Ishikawa (cell line): Measurements from ENCODE around the gene KDM8.

Experiments
- CEBPB ChIP-seq: IDR thresholded peaks from 2 replicates; pipeline ENCODE4 v1.6.1; 2012
- CREB1 ChIP-seq: IDR thresholded peaks from 2 replicates; pipeline ENCODE4 v1.6.1; 2012; ENCODE audit warnings: low read depth
- EGR1 ChIP-seq: IDR thresholded peaks from 2 replicates; pipeline ENCODE4 v1.6.1; 2012
- EP300 ChIP-seq: IDR thresholded peaks from 2 replicates; pipeline ENCODE4 v1.6.1; 2012; ENCODE audit warnings: borderline replicate concordance
- FOXM1 ChIP-seq: IDR thresholded peaks from 2 replicates; pipeline ENCODE4 v1.6.1; 2012; ENCODE audit warnings: low read depth, borderline replicate concordance
- MAX ChIP-seq: IDR thresholded peaks from 2 replicates; pipeline ENCODE4 v1.6.1; 2012
- NFIC ChIP-seq: IDR thresholded peaks from 2 replicates; pipeline ENCODE4 v1.6.1; 2012
- RAD21 ChIP-seq: IDR thresholded peaks from 2 replicates; pipeline ENCODE4 v1.6.1; 2012; ENCODE audit warnings: low read depth
- REST ChIP-seq: IDR thresholded peaks from 2 replicates; pipeline ENCODE4 v1.6.1; 2012; ENCODE audit warnings: low read depth, mild to moderate bottlenecking
- TAF1 ChIP-seq: IDR thresholded peaks from 2 replicates; pipeline ENCODE4 v1.6.1; 2012; ENCODE audit warnings: low read depth, mild to moderate bottlenecking
- TCF12 ChIP-seq: IDR thresholded peaks from 2 replicates; pipeline ENCODE4 v1.6.1; 2012; ENCODE audit warnings: low read depth
- TEAD4 ChIP-seq: IDR thresholded peaks from 2 replicates; pipeline ENCODE4 v1.6.1; 2012
- USF1 ChIP-seq: IDR thresholded peaks from 2 replicates; pipeline ENCODE4 v1.6.1; 2012
- YY1 ChIP-seq: IDR thresholded peaks from 2 replicates; pipeline ENCODE4 v1.6.1; 2012; ENCODE audit warnings: low read depth
- ZBTB7A ChIP-seq: IDR thresholded peaks from 2 replicates; pipeline ENCODE4 v1.6.1; 2012; ENCODE audit warnings: low read depth

Gene KDM8

GRCh38 chr16:27224271-27224737 lies 21.0 kb downstream of the KDM8 start:
- TF ChIP-seq TEAD4 = no peak
- no peak for TF ChIP-seq NFIC
- no peak for TF ChIP-seq TAF1
- TF ChIP-seq RAD21 = no peak
- TF ChIP-seq CREB1 = no peak
- no peak for TF ChIP-seq ZBTB7A
- TF ChIP-seq REST = no peak
- TF ChIP-seq EP300 = no peak
- TF ChIP-seq USF1 = no peak
- no peak for TF ChIP-seq CEBPB
- no peak for TF ChIP-seq MAX
- TF ChIP-seq EGR1 = no peak
- no peak for TF ChIP-seq YY1

GRCh38 chr16:27224741-27225300 lies 21.5 kb downstream of the KDM8 start:
- TF ChIP-seq REST = no peak
- no peak for TF ChIP-seq YY1
- TF ChIP-seq USF1 = no peak

- TF ChIP-seq EP300 (no peak), ZBTB7A (no peak), TCF12 (no peak), CREB1 (no peak), USF1 (no peak), EGR1 (no peak), TAF1 (no peak), FOXM1 (no peak), CEBPB (no peak), REST (no peak), MAX (no peak), YY1 (no peak), NFIC (no peak), RAD21 (no peak), TEAD4 (no peak)
These were observed 22.4 kb downstream of the KDM8 start for GRCh38 chr16:27225536-27226360.

- no peak for TF ChIP-seq CREB1
- no peak for TF ChIP-seq REST
These were observed 23.1 kb downstream of the KDM8 start for GRCh38 chr16:27226476-27226875.
